Colonic mucosa (tissue), 4 donors: ENCODE data around the gene OTOP3. TPM values are rescaled to one million over a fixed set of nuclear protein-coding genes. Genes with fewer than 3 reads are reported as not detected.

Source experiments
- DNase-seq: peaks from one replicate; pipeline ENCODE4 v3.0.0-alpha.2; 2020
- H3K27ac ChIP-seq: fragments of 200-600 bp; one replicate; pipeline ENCODE4 v1.8.0; 2021
- H3K27me3 ChIP-seq: fragments of 200-600 bp; one replicate; pipeline ENCODE4 v1.8.0; 2021
- H3K36me3 ChIP-seq: fragments of 200-600 bp; one replicate; pipeline ENCODE4 v1.8.0; 2021
- H3K4me1 ChIP-seq: fragments of 200-600 bp; one replicate; pipeline ENCODE4 v1.8.0; 2021; ENCODE audit warnings: mild to moderate bottlenecking
- H3K4me3 ChIP-seq: fragments of 200-600 bp; one replicate; pipeline ENCODE4 v1.8.0; 2021
- H3K9ac ChIP-seq, 2 donors: one replicate each; pipeline ENCODE4 v1.7.0; 2013; ENCODE audit warnings: control low read depth in 2 of 2, low read depth in 2 of 2, low read length in 2 of 2
- H3K9me3 ChIP-seq: fragments of 200-600 bp; one replicate; pipeline ENCODE4 v1.8.0; 2021
- intact Hi-C: fragments of 100-400 bp; cut with DNase I; formaldehyde crosslinking; loops from one replicate; pipeline ENCODE4 v1.14.1; 2022
- total RNA-seq, 2 donors: library from RNA; stranded (reverse); fragmentation: NEBNext Ultra II Directional in 1 of 2; extraction: Animal tissue kit (Norgen Biotek cat#: 25700) in 1 of 2; gene quantifications; one replicate each; pipeline ENCODE4 v1.2.1, GENCODE V29; 2021
- TF ChIP-seq, protein P1 (sequence below): fragments of 200-600 bp; IDR thresholded peaks from one replicate; pipeline ENCODE4 v1.8.0; 2022; ENCODE audit warnings: antibody characterized with exemption, mild to moderate bottlenecking
- donor health status: healthy.
- donor health status: DM: no; HTN: no; CAD: no.
- donor health status: DM: no; HTN: no; CAD: no.

Gene OTOP3
- total RNA-seq, 2 donors from 2014 or later: 0.40 TPM; not detected in 1

DNA sequence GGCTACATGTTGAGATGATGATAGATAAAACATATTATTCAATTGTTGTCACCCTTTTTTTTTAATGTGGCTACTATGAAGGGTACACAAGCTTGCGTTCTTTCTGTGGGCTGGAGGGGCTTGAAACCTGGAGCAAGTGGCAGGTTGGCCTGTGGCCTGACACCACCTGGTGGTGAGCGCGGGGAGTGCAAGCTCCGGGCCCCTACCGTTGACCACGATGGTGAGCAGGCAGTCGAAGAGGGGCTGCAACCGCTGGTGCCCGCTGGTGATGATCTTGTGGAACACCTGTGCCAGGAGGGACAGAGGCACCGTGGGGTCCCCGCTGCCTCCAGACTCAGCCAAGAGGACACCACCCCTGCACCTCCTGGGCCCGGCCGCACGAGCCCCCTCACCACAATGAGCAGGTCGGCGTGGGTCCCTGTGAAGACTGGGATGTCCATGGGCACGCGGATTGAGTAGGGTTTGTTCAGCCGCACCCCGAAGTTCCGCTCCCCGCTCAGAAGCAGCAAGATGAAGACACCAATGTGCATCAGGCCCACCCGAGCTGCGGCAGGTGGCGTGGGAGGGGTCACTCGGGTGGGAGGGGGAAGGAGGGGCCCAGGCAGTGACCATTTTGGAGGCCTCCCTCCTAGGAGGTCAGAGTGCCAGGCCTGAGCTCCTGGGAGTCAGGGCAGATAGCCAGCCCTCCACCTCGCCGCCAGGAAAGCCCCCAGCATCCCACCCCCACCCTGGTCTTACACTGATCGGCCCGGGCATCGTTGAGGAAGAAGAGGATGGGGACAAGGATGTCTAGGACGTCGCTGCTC is 22.4 kb downstream of the OTOP3 start:
- no peaks in the 10 kb centered on the region for H3K36me3 ChIP-seq
- H3K27me3 ChIP-seq: no peaks in the 10 kb centered on the region
- intact Hi-C loops: loop anchor here (5.0 kb wide), 1 partner anchor 166 kb away; no protein-coding TSS in a partner anchor
- H3K4me1 ChIP-seq: no peaks in the 10 kb centered on the region
- H3K27ac ChIP-seq: no peak overlapping the region
- no peak overlapping the region for H3K9ac ChIP-seq
- peak; percentile 81 for DNase-seq
- H3K9me3 ChIP-seq: no peaks in the 10 kb centered on the region
- H3K4me3 ChIP-seq: no peak overlapping the region
- TF ChIP-seq, protein P1, sequence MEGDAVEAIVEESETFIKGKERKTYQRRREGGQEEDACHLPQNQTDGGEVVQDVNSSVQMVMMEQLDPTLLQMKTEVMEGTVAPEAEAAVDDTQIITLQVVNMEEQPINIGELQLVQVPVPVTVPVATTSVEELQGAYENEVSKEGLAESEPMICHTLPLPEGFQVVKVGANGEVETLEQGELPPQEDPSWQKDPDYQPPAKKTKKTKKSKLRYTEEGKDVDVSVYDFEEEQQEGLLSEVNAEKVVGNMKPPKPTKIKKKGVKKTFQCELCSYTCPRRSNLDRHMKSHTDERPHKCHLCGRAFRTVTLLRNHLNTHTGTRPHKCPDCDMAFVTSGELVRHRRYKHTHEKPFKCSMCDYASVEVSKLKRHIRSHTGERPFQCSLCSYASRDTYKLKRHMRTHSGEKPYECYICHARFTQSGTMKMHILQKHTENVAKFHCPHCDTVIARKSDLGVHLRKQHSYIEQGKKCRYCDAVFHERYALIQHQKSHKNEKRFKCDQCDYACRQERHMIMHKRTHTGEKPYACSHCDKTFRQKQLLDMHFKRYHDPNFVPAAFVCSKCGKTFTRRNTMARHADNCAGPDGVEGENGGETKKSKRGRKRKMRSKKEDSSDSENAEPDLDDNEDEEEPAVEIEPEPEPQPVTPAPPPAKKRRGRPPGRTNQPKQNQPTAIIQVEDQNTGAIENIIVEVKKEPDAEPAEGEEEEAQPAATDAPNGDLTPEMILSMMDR: peak; percentile 97

DNA sequence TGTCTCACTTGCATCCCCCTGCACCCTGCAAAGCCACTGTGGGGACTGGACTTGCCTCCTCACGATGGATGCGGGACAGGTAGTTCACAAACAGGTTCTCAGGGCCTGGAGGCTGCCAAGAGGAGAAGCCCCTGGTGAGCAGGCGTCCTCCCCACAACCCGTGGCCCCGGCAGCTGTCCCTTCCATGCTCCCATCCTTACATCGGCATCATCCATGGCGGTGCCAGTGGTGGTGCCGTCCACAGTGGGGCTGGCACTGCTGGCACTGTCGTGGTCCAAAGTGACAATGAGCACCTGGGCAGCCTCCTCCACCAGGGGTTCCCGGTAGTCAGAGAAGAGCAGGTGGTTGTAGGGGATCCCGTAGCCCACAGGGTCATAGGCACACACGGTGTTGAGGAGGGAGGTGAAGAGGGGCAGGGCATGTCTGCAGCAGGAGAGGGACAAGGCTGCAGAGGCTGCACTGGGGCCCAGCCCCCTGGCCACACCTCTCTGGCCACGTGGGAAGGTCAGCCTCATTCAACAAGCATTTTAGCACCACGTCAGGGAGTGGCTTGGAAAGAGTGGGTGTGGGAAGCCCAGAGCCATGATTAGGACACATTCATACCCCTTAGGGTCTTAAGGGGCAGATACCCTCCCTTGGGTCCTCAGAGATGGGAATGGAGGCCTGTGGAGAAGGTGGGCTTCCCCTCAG is 24.3 kb downstream of the OTOP3 start:
- no peaks in the 10 kb centered on the region for H3K27me3 ChIP-seq
- DNase-seq: no peak
- intact Hi-C loops: loop anchor here (5.0 kb wide), 3 partner anchors 47 to 242 kb away; no protein-coding TSS in a partner anchor
- H3K27ac ChIP-seq: no peak overlapping the region
- H3K9me3 ChIP-seq: no peaks in the 10 kb centered on the region
- no peak overlapping the region for H3K9ac ChIP-seq
- H3K4me1 ChIP-seq: no peaks in the 10 kb centered on the region
- TF ChIP-seq, protein P1: no peak
- H3K4me3 ChIP-seq: no peak overlapping the region
- H3K36me3 ChIP-seq: no peaks in the 10 kb centered on the region

DNA sequence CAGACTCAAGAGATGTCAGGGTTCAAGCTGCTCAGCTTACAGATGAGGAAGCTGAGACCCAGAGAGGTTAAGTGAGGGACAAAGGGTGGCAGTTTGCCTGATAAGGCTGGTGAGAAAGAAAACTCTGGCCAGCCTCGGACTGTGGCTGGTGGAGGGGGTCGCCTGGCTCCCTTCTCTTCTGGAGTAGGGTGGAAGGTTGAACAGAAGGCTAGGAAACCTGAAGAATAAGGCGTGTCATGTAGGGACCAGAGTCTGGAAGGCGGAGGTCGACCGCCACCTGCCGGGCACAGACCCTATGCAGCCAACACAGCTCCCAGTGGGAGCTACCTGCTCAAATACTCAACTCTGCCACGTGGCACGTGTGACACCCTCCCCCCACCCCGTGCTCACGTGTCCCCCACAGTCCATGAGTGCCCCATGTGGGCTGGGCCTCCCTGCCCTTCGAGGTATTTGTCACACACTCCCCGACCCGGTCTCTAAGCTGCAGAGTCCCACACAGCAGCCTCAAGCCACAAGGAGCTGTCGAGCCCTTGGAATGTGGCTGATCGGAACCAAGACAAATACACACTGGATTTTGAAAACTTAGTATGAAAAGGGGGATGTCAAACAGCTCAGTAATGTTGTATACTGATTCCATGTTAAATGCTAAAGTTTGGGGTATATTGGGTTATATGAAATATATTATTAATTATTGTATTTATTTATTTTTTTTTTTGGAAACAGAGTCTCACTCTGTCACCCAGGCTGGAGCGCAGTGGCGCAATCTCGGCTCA is 25.1 kb downstream of the OTOP3 start:
- Histone ChIP-seq H3K4me1 (no peaks in the 10 kb centered on the region), H3K9ac (peak overlapping the region in 1 of 2 donors; percentile 26), H3K4me3 (no peak overlapping the region), H3K9me3 (no peaks in the 10 kb centered on the region), H3K27ac (no peak overlapping the region), H3K36me3 (no peaks in the 10 kb centered on the region), H3K27me3 (no peaks in the 10 kb centered on the region)
- TF ChIP-seq, protein P1: no peak
- intact Hi-C loops: loop anchor here (5.0 kb wide), 2 partner anchors 47 to 242 kb away; no protein-coding TSS in a partner anchor
- DNase-seq: peak; percentile 73

DNA sequence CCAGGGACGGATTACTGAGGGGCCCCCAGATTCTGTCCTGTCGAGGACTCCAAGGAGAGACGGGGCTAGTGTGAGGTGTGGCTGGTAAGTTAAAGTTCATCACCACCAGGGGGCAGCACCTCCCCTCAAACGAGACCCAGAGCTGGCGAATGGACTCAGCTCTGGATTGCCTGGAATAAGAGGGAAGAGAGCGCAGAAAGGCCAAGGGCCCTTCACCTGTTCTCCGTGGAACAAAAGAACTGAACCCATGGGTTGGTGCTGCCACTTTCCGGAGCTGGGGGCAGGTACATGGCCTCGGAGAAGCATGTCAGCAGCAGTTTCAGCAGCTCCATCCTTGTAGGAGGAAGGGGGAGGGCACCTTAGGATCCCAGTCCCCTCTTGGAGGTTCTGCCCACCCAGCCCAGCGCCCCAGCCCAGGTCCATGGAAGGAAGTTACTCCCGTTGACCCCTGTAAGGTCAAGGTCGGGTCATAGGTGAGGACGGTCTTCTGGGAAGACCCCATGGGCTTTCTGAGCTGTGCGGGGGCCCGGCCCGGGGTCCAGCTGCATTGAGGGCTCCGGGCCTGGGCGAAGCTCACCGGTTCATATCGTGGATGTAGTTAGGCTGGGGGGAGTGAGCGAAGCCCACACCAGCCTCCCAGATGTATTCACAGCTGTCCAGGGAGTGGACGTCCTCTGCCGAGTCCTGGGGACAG is 26.1 kb downstream of the OTOP3 start:
- H3K9ac ChIP-seq: no peak overlapping the region
- DNase-seq: peak; percentile 95
- H3K36me3 ChIP-seq: no peaks in the 10 kb centered on the region
- H3K4me1 ChIP-seq: no peaks in the 10 kb centered on the region
- H3K27me3 ChIP-seq: no peaks in the 10 kb centered on the region
- no peaks in the 10 kb centered on the region for H3K9me3 ChIP-seq
- no peak overlapping the region for H3K27ac ChIP-seq
- no peak overlapping the region for H3K4me3 ChIP-seq
- TF ChIP-seq, protein P1: peak; percentile 81
- intact Hi-C loops: loop anchor here (5.0 kb wide), 2 partner anchors 45 to 240 kb away; no protein-coding TSS in a partner anchor
